Nephron progenitor cell (in vitro differentiated cells): ENCODE results near the gene SORCS2.

Source experiments
- DNase-seq: peaks from one replicate; pipeline ENCODE4 v3.0.0; 2021
- H3K27ac Mint-ChIP-seq: 2 replicates; pipeline ENCODE4 v1.8.0; 2021; ENCODE audit warnings: mild to moderate bottlenecking, moderate library complexity, mixed read lengths
- H3K27me3 Mint-ChIP-seq: 2 replicates; pipeline ENCODE4 v1.8.0; 2021; ENCODE audit warnings: mild to moderate bottlenecking, low read depth, mixed read lengths; ENCODE audit not compliant: poor library complexity
- H3K36me3 Mint-ChIP-seq: 2 replicates; pipeline ENCODE4 v1.8.0; 2021; ENCODE audit warnings: low read depth, mixed read lengths
- H3K4me1 Mint-ChIP-seq: 2 replicates; pipeline ENCODE4 v1.8.0; 2021; ENCODE audit warnings: mixed read lengths
- H3K4me3 Mint-ChIP-seq: 2 replicates; pipeline ENCODE4 v1.8.0; 2021; ENCODE audit warnings: mild to moderate bottlenecking, moderate library complexity, mixed read lengths
- H3K9me3 Mint-ChIP-seq: 2 replicates; pipeline ENCODE4 v1.8.0; 2021; ENCODE audit warnings: mild to moderate bottlenecking, moderate library complexity, mixed read lengths
- TF ChIP-seq, protein P1 (sequence below): fragments of 200-600 bp; sonication (generic); IDR thresholded peaks from 2 replicates; pipeline ENCODE4 v1.5.0; 2021; ENCODE audit warnings: antibody characterized with exemption

SORCS2 gene

DNA sequence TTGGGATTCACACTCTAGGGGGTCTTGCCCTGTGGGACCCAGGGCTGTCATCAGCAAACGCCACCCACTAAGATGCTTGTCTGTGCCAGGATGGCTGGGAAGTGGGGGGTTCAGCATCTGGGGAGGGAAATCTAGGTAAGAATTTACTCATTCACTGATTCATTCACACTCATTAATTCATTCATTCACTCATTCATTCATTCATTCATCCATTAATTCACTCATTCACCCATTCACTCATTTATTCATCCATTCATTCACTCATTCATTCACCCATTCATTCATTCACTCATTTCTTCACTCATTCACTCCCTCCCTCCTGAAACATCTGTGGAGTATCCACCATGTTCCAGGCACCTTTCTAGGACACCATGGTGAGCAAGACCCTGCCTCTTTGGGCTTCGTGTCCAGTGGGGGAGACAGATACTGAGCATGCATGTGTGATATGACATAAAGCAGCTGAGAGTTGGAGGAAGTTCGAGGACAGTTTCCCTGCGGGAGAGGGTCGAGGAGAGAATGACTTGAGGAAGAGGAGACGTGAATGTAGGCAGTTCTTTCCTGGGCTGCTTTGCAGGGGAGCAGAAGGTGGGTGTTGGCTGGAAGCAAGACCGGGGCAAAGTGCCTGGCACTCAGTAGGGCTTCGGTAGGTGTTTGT is 90.6 kb downstream of the SORCS2 start:
- no peaks in the 10 kb centered on the region for H3K9me3 Mint-ChIP-seq
- H3K27me3 Mint-ChIP-seq = peaks cover 8% of the 10 kb centered on the region
- TF ChIP-seq, protein P1, sequence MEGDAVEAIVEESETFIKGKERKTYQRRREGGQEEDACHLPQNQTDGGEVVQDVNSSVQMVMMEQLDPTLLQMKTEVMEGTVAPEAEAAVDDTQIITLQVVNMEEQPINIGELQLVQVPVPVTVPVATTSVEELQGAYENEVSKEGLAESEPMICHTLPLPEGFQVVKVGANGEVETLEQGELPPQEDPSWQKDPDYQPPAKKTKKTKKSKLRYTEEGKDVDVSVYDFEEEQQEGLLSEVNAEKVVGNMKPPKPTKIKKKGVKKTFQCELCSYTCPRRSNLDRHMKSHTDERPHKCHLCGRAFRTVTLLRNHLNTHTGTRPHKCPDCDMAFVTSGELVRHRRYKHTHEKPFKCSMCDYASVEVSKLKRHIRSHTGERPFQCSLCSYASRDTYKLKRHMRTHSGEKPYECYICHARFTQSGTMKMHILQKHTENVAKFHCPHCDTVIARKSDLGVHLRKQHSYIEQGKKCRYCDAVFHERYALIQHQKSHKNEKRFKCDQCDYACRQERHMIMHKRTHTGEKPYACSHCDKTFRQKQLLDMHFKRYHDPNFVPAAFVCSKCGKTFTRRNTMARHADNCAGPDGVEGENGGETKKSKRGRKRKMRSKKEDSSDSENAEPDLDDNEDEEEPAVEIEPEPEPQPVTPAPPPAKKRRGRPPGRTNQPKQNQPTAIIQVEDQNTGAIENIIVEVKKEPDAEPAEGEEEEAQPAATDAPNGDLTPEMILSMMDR = no peak
- no peak overlapping the region for H3K27ac Mint-ChIP-seq
- H3K36me3 Mint-ChIP-seq = no peaks in the 10 kb centered on the region
- H3K4me1 Mint-ChIP-seq = peaks cover 73% of the 10 kb centered on the region
- DNase-seq = no peak
- H3K4me3 Mint-ChIP-seq = no peak overlapping the region

- DNase-seq = peak; percentile 52
- Mint-ChIP-seq H3K27me3 (peaks cover 4% of the 10 kb centered on the region), H3K36me3 (no peaks in the 10 kb centered on the region), H3K27ac (no peak overlapping the region), H3K4me3 (no peak overlapping the region), H3K9me3 (no peaks in the 10 kb centered on the region), H3K4me1 (peaks cover 74% of the 10 kb centered on the region)
- TF ChIP-seq, protein P1 = no peak
These were observed 93.1 kb downstream of the SORCS2 start for GRCh38 chr4:7285244-7286094.

DNA sequence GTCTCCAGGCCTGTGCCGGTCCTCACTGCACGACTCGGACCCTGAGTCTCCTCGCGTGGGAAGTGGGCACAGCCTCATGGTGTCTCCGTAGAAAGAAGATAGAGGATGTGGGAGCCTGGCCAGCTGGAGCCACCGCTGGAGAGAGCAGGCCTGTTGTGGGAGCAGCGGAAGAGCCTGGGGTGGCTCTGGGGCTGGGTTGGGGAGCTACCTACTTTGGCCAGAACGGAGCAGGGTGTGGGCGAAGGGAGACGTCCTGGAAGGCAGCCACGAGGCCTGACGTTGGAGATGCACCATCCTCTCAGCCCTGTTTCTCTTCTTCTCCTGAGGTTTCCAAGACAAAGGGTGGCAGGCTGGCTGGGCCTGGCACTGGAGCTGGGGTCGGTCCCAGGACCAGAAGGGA is 93.8 kb downstream of the SORCS2 start:
- peaks cover 75% of the 10 kb centered on the region for H3K4me1 Mint-ChIP-seq
- no peaks in the 10 kb centered on the region for H3K27me3 Mint-ChIP-seq
- TF ChIP-seq, protein P1 = no peak
- H3K27ac Mint-ChIP-seq = peak overlapping the region; percentile 80
- H3K9me3 Mint-ChIP-seq = no peaks in the 10 kb centered on the region
- no peak for DNase-seq
- no peaks in the 10 kb centered on the region for H3K36me3 Mint-ChIP-seq
- H3K4me3 Mint-ChIP-seq = no peak overlapping the region

DNA sequence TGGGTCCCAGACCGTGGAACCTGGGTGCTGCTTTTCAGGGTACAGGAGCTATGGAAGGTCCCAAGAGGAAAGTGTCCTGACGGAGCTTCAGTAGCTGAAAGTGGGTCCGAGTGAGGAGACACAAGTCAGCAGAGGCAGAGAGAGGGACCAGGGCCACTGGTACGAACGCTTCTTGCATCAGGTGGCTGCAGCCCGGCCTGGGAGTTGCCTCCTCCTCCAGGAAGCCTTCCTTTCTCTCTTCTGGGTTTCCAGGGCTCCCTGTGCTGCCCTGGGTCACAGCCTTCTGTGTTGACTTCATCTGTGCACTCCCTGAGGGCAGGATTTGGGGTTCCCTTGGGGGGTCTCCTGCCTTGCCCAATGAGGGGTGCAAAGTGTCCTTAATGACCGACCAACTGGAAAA is 94.5 kb downstream of the SORCS2 start:
- TF ChIP-seq, protein P1 = no peak
- Mint-ChIP-seq H3K4me1 (peaks cover 75% of the 10 kb centered on the region), H3K27me3 (no peaks in the 10 kb centered on the region), H3K9me3 (no peaks in the 10 kb centered on the region), H3K27ac (no peak overlapping the region), H3K36me3 (no peaks in the 10 kb centered on the region), H3K4me3 (no peak overlapping the region)
- DNase-seq = no peak

DNA sequence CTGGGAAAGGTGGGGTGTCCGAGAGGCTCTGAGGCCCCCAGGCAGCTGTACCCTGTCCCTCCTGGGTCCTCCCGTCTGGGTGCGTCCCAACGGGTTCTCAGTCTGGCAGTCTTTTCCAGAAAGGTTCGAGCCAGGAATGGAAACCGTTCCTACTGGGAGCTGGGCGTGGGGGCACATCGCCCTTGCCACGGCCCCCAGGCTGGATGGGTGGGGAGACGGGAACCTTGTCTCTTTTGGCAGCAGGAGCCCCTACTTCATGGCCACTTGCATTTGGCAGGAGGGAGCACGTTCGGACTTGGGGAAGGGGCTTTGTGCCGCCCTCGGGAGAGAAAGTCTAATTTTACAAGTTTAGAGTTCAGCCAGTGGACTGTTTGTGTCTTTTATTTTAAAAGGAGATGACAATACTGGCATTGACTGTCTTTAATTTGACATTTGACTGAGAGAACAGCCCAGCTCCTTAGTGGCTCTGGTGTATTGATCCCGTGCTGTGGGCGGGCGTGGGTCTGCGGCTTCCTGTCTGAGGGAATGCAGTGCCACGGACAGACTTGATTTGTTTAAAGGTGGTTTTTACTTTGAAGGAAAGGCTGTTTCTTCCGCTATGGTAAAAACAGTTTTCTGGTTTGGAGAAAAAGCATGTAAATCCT is 95.1 kb downstream of the SORCS2 start:
- DNase-seq = no peak
- Mint-ChIP-seq H3K27me3 (peaks cover 3% of the 10 kb centered on the region), H3K4me3 (no peak overlapping the region), H3K9me3 (no peaks in the 10 kb centered on the region), H3K27ac (no peak overlapping the region), H3K4me1 (peaks cover 75% of the 10 kb centered on the region), H3K36me3 (no peaks in the 10 kb centered on the region)
- TF ChIP-seq, protein P1 = no peak
